Measurements from ENCODE around the gene RGS3.
"Not testable (repeated sequence)": the region's sequence is repeated elsewhere in the genome, so short reads cannot be mapped to it uniquely, and the experiment has no call there.

Gene RGS3

GRCh38 chr9:113624721-113625120, 161.2 kb downstream of the RGS3 start:
- no peak for DNase-seq

DNA sequence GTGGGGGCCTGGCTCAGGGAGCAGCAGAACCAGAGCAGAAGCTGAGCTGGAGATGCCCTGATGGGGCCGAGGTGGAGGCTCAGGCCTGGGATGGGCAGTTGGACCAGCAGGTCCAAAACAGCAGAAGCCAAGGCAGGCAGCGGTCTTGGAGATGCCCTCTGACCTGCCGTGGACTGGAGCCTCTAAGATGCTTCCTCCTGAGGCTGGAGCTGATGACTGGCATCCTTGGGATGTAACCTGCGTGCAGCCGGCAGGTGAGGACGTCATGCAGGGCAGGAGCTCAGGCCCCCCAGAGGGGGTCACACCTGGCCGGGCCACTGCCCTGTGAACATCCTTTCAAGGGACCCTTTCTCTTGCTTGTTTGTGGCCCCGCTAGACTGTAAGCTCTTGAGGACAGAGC, 162.0 kb downstream of the RGS3 start:
- no peak for DNase-seq

- DNase-seq = no peak
Measured at GRCh38 chr9:113626735-113627495, 163.4 kb downstream of the RGS3 start.

GRCh38 chr9:113628621-113629020, 165.1 kb downstream of the RGS3 start:
- no peak for DNase-seq

DNA sequence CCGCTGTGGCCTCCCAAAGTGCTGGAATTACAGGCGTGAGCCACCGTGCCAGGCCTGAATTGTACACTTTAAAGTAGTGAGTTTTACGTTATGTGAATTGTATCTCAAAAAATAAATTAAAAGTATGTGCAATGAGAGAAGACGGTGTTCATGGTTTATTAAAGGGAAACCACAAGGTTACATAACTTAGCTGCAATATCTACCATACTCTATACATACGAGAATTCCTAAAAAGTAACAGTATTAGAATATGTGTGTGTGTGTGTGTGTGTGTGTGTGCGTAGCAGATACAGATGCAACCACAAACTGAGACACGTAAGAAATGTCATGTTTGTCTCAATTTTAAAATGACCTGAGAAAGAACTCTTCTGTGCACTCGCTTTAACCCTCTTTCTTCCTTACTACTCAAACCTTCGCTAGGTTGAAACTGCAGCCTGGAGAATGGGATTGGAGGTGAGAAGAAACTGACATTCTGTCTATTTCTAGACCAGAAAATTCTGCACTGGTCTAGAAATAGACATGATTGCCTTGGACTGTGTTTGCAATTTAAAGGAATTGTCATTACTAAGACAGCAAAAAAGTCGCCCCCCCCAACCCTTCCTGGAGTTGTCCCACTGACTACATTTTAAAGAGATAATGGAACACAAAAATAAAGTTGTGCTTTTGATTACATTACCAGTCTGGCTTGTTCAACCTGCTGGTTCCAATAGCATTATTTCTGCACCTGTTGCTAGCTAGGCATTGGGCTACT, 167.0 kb downstream of the RGS3 start:
- DNase-seq = no peak

DNA sequence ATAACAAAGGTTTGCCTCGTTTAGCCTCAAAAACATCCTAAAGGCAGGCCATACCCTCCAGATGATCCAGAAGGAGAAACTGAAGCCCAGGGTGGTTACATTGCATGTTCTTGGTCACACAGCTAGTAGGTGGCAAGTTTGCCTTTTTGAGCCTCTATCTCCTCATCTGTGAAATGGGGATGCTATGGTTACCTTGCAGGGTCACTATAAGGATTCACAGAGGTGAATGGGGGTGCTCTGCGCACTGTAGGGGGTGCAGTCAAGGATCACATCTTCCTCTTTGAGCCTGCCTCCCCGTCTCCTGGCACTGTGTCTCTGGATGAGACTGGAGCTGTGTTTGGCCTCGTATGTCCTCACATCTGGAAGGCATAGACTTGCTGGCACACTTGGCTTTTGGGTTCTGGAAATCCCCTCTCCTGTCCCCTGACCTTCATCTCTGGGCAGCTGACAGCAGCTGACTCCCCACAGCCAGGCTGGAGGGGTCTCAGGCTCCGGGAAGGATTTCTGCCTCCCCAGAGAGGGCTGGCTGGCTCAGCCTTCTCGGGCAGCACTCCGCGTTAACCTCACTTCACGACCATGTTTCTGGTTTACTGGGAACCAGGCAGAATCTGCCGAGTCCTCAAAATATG, 167.7 kb downstream of the RGS3 start:
- DNase-seq = no peak

- no peak for DNase-seq
Measured at GRCh38 chr9:113631871-113632665, 168.5 kb downstream of the RGS3 start.

DNA sequence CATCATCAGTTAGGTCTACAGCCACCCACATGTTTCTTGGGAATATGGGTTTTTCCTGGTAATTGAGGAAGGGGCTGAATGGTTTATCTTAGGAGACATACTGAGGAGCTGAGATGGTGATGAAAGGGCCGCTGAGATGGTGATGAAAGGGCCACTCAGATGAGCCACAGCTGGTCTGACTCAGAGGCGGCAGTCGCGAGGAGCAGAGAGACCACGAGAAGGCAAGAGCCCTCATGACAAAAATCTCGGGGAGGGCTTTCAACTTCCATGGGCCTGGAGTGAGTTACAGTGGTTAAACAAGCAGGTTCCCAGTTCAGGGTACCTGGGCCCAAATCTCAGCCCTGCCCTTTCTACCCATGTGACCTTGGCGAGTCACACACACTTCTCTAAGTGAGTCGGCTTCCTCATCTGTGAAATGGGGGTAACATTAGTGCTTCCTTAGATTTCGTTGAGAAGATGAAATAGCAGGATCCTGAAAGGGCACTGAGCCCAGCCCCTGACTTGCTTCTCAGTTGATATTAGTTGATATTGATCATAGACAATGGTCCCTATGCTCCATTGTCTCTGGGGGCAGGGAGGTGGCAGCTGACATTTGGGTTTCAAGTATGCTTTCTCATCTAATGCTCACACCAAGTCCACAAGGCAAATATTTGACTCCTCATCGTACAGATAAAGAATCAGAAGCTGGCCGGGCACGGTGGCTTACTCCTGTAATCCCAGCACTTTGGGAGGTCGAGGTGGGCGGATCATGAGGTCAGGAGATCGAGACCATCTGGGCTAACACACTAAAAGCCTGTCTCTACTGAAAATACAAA, 169.5 kb downstream of the RGS3 start:
- no peak for DNase-seq

- DNase-seq = no peak
Measured at GRCh38 chr9:113633782-113634595, 170.5 kb downstream of the RGS3 start.

DNA sequence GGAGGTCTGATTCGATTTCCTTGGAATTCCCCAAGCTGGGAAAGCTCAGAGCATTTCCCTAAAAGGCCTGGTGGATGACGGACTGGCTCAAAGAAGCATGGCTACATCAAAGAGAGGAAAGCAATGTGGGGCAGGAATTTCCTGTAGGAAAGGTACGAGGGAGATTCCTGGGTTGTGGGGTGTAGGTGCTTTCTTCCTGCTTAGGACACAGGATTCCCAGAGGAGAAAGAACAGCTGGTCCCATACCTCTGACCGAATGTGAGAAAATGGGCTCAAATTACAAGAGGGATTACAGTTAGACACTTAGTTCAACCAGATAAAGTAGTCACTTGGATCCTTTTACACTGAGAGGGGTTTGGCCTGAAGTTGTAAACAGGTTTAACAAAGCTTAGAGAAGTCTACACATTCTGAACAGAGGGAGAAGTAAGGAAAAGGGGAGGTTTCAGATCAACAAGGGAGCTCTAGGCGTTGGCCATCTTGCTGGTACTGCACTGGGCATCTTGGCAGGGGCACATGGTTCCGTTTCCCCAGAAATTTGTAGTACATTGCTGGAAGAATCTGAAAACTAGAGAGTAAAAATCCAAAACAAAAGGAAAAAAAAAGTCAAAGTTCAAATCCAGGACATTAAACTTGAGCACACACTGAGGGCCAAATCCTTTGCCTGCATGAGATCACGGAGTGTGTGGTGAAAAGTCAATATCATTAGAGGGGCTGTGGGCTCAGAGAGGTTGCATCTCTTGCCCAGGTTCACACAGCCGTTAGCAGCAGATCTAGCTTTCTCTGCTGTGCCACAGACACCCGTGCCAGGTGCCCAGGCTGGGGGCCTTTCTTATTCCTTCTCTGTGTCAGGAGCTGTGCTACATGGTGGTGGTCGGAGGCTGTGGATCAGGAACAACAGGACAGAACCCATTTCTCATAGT, 171.3 kb downstream of the RGS3 start:
- no peak for DNase-seq

DNA sequence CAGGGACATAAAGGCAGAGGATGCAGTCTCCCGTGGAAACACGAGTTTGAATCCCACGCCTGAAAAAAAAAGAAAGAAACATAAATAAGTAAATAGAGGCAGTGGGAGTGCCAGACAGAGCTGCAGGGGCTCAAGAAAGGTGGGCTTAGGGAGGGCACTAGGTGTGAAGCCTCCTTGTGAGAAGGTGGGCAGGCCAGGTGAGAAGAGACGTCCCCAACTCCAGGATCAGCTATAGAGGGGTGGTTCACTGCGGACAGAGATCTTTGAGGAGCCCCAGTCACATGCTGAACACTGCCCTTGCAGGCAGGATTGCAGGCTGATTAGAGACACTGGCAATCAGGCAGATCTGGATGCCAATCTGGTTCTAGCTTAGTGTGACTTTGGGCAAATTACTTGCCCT, 172.1 kb downstream of the RGS3 start:
- no peak for DNase-seq

GRCh38 chr9:113636165-113636564, 172.6 kb downstream of the RGS3 start:
- no peak for DNase-seq

DNA sequence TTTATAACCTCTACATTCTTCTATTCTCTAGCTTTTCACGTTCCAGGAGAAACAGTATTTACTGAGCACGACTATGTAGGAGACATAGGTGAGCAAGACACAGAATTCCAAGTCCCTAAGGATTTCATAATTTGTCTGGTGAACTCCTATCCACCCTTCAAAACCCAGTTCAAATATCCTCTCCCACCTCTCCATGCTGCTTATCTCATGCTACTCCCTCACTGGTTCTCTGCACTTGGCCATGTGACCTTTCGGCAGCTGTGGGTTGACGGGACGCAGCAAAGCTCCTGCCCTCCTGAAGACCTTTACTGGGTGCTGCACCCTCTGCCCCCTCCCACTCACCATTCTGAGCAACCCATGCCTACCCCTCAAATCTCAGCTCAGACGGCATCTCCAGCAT, 173.2 kb downstream of the RGS3 start:
- DNase-seq = no peak

- no peak for DNase-seq
Measured at GRCh38 chr9:113638490-113638889, 175.0 kb downstream of the RGS3 start.

GRCh38 chr9:113638897-113639296, 175.4 kb downstream of the RGS3 start:
- DNase-seq = no peak

DNA sequence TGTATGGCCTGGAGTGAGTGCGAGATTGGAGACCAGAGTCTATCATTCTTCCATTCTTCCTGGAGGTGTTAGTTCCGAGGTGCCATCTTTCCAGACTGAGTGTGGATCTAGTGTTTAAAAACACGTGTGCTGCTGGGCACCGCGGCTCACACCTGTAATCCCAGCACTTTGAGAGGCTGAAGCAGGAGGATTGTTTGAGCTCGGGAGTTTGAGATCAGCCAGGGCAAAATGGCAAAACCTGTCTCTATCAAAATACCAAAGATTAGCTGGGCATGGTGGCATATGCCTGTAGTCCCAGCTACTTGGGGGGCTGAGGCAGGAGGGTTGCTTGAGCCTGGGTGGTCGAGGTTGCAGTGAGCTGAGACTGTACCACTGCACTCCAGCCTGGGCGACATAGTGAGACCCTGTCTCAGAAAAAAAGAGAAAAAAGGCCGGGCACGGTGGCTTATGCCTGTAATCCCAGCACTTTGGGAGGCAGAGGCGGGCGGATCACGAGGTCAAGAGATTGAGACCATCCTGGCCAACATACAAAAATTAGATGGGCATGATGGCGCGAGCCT, 176.0 kb downstream of the RGS3 start:
- DNase-seq = not testable (repeated sequence)

DNA sequence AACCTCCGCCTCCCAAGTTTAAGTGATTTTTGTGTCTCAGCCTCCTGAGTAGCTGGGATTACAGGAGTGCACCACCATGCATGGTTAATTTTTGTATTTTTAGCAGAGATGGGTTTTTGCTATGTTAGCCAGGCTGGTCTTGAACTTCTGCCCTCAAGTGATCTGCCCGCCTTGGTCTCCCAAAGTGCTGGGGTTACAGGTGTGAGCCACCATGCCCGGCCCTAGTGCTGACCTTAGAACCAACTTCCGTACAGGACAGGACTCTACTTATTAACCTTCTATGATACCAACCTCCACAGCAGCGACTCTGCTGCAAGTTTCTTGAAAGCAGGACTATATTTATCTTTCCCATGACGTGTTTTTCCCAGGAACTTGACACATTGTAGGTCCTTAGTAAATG, 176.9 kb downstream of the RGS3 start:
- no peak for DNase-seq

GRCh38 chr9:113641100-113641885, 177.8 kb downstream of the RGS3 start:
- DNase-seq = peak; percentile 75

GRCh38 chr9:113644321-113644720, 180.8 kb downstream of the RGS3 start:
- DNase-seq = no peak

Measured in DMS153 (cell line).